KMS-11 (cell line): ENCODE measurements around the gene ANKRD44.

Experiments
- H2AFZ ChIP-seq: fragments of 200-600 bp; sonication (generic); 2 replicates; pipeline ENCODE4 v1.6.1; 2016; ENCODE audit warnings: antibody characterized with exemption, mixed run types, low read depth
- H3K27ac ChIP-seq: fragments of 200-600 bp; sonication (generic); 2 replicates; pipeline ENCODE4 v1.6.1; 2016; ENCODE audit warnings: mild to moderate bottlenecking, mixed run types
- H3K27me3 ChIP-seq: fragments of 200-600 bp; sonication (generic); 2 replicates; pipeline ENCODE4 v1.6.1; 2017; ENCODE audit warnings: mild to moderate bottlenecking, low read depth, mixed run types, moderate library complexity; ENCODE audit not compliant: insufficient read depth
- H3K36me3 ChIP-seq: fragments of 200-600 bp; sonication (generic); 2 replicates; pipeline ENCODE4 v1.6.1; 2017; ENCODE audit warnings: mild to moderate bottlenecking, mixed run types; ENCODE audit not compliant: insufficient read depth
- H3K4me1 ChIP-seq: fragments of 200-600 bp; sonication (generic); 2 replicates; pipeline ENCODE4 v1.6.1; 2016; ENCODE audit warnings: mild to moderate bottlenecking, low read depth, mixed run types; ENCODE audit not compliant: poor library complexity, severe bottlenecking
- H3K4me2 ChIP-seq: fragments of 200-600 bp; sonication (generic); 2 replicates; pipeline ENCODE4 v1.7.0; 2016; ENCODE audit warnings: mild to moderate bottlenecking, mixed run types
- H3K4me3 ChIP-seq: fragments of 200-600 bp; sonication (generic); IDR thresholded peaks from 2 replicates; pipeline ENCODE4 v1.6.1; 2017; ENCODE audit warnings: low read depth, low read length, mixed read lengths; ENCODE audit not compliant: insufficient read depth
- H3K79me2 ChIP-seq: fragments of 200-600 bp; sonication (generic); 2 replicates; pipeline ENCODE4 v1.6.1; 2016; ENCODE audit warnings: low read depth, mixed run types; ENCODE audit not compliant: insufficient read depth
- H3K9ac ChIP-seq: fragments of 200-600 bp; sonication (generic); 2 replicates; pipeline ENCODE4 v1.6.1; 2016; ENCODE audit warnings: mild to moderate bottlenecking, mixed run types
- H4K20me1 ChIP-seq: fragments of 200-600 bp; sonication (generic); 2 replicates; pipeline ENCODE4 v1.6.1; 2016; ENCODE audit warnings: mild to moderate bottlenecking, mixed run types; ENCODE audit not compliant: insufficient read depth
- CTCF ChIP-seq: fragments of 200-600 bp; sonication (generic); conservative IDR thresholded peaks from 2 replicates; pipeline ENCODE4 v1.6.1; 2017; ENCODE audit warnings: low read depth, mild to moderate bottlenecking, antibody characterized with exemption, low read length, moderate library complexity, mixed read lengths

ANKRD44 gene

GRCh38 chr2:197207598-197207997 lies 103.0 kb downstream of the ANKRD44 start:
- Histone ChIP-seq H2AFZ (no peak overlapping the region), H3K27me3 (no peaks in the 10 kb centered on the region), H3K27ac (no peak overlapping the region), H3K4me2 (no peak overlapping the region), H4K20me1 (no peaks in the 10 kb centered on the region), H3K9ac (no peak overlapping the region), H3K4me3 (no peak overlapping the region), H3K36me3 (no peaks in the 10 kb centered on the region), H3K79me2 (no peaks in the 10 kb centered on the region), H3K4me1 (no peaks in the 10 kb centered on the region)
- TF ChIP-seq CTCF: no peak

DNA sequence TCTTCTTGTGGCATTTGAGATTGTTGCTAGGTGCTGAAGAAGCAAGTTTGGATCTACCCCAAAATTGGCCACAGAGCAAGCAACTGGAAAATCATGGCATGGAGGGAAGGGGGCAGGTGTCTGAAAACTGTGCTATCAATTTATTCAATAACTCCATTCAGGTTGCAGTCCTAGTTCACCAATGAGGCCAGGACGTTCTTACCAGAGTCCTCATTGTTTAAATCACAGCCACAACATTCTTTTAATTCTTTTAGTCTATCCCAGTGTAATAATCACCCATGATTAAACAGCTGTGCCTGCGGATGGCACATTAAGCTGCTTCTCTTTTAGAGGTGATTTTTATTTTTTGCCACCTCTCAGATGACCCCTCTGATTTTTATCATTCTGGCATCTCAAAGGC lies 103.5 kb downstream of the ANKRD44 start:
- Histone ChIP-seq H3K4me2 (no peak overlapping the region), H3K4me3 (no peak overlapping the region), H3K9ac (no peak overlapping the region), H3K36me3 (no peaks in the 10 kb centered on the region), H3K4me1 (no peaks in the 10 kb centered on the region), H3K79me2 (no peaks in the 10 kb centered on the region), H2AFZ (no peak overlapping the region), H3K27ac (no peak overlapping the region), H4K20me1 (no peaks in the 10 kb centered on the region), H3K27me3 (no peaks in the 10 kb centered on the region)
- no peak for TF ChIP-seq CTCF

DNA sequence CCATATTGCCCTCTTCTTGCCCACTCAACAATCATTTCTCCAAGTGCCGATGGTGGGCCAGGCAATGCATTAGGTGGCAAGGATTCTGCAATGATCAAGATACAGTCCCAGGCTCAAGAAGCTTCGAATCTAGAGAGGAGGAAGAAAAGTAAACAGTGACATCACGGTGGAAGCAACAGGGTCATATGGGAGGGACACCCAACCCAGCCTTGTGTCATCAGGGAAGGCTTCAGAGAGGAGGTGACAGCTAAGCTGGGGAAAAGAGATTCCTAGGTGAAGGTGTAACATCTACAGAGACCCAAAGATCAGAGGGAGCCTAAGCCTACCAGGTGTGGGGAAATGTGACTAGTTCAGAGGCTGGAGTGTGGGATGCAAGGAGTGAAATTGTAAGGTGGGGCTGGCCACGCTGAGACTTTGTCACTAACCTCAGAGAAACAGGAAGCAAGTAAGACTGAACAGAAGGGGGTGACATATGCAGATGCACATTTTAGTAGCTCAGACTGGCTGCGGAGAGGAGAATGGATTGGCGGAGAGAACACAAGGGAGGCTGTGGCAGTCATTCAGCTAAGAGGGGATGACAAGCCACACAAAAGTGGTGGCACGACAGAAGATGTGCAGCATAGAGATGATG lies 104.9 kb downstream of the ANKRD44 start:
- H4K20me1 ChIP-seq: no peaks in the 10 kb centered on the region
- H3K9ac ChIP-seq: no peak overlapping the region
- H3K4me3 ChIP-seq: no peak overlapping the region
- H3K36me3 ChIP-seq: no peaks in the 10 kb centered on the region
- H2AFZ ChIP-seq: no peak overlapping the region
- no peaks in the 10 kb centered on the region for H3K27me3 ChIP-seq
- no peak overlapping the region for H3K27ac ChIP-seq
- no peak for TF ChIP-seq CTCF
- H3K4me2 ChIP-seq: no peak overlapping the region
- H3K79me2 ChIP-seq: no peaks in the 10 kb centered on the region
- H3K4me1 ChIP-seq: no peaks in the 10 kb centered on the region

DNA sequence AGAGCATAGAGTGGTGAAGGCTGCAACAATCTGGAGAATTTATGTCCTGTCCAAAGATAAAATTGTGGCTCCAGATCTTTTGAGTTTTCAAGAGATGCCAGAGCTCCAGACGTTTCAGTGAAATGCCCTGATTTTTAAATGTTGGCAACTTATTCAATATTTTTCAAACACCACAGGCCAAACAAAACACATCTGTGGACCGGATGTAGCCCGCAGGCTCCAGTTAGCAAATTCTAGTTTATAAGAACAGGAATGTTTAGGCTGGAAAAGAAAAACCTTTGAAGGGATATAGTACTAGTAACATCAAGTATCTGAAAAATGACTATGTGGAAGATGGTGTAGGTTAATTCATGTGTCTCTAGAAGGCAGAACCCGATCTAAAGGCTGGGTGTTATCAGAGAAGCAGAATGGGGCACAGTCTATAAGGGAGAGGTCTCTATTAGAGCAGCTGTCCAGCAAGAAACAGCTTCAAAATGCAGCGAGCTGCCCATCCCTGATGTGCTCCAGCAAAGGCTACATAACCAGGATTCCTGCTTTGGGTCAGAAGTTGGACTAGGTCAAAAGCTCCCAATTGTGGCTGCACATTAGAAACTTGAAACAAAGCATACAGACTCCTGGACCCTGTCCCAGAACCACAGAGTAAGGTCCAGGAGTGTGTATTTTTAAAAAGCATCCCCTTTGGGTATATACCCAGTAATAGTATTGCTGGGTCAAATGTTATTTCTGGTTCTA lies 105.9 kb downstream of the ANKRD44 start:
- Histone ChIP-seq H3K36me3 (no peaks in the 10 kb centered on the region), H3K4me1 (peaks cover 4% of the 10 kb centered on the region), H3K27ac (no peak overlapping the region), H4K20me1 (no peaks in the 10 kb centered on the region), H3K4me3 (no peak overlapping the region), H3K27me3 (no peaks in the 10 kb centered on the region), H2AFZ (no peak overlapping the region), H3K79me2 (no peaks in the 10 kb centered on the region), H3K4me2 (no peak overlapping the region), H3K9ac (no peak overlapping the region)
- TF ChIP-seq CTCF: no peak
